ENCODE results near the gene AKNAD1. TPM values are rescaled to one million over a fixed set of nuclear protein-coding genes. Genes with fewer than 3 reads are reported as not detected.

Gene AKNAD1
- 6.0 TPM in 1 of 2 replicates, not detected in the other for total RNA-seq

GRCh38 chr1:108856994-108857393 is at the start of gene AKNAD1:
AKNAD1 (minus strand) TSS chr1:108857094; CDS start chr1:108852664, 4,430 bp downstream.

Other genes starting within 250 kb of the AKNAD1 start
- 3.4 and 3.6 TPM in 2 replicates for gene HENMT1, start 196.0 kb downstream of the AKNAD1 start, total RNA-seq
- 8.2 and 14.6 TPM in 2 replicates for gene PRPF38B, start 164.8 kb downstream of the AKNAD1 start, total RNA-seq
- 0.06 TPM in 1 of 2 replicates, not detected in the other for gene FNDC7, start 144.2 kb downstream of the AKNAD1 start, total RNA-seq
- gene STXBP3, start 110.4 kb downstream of the AKNAD1 start, total RNA-seq = 33.4 and 36.6 TPM in 2 replicates
- gene GPSM2, start 19.9 kb upstream of the AKNAD1 start, total RNA-seq = 8.6 and 11.0 TPM in 2 replicates
- gene CLCC1, start 106.4 kb upstream of the AKNAD1 start, total RNA-seq = 22.7 and 23.7 TPM in 2 replicates
- gene WDR47, start 185.0 kb upstream of the AKNAD1 start, total RNA-seq = 4.9 and 6.8 TPM in 2 replicates
- gene TAF13, start 218.9 kb upstream of the AKNAD1 start, total RNA-seq = 39.0 and 48.9 TPM in 2 replicates
- 19.2 and 21.7 TPM in 2 replicates for gene TMEM167B, start 233.7 kb upstream of the AKNAD1 start, total RNA-seq